Astrocyte of the spinal cord (primary cell): ENCODE data around the gene ADK.
A peak's percentile ranks its signal among the peaks of the same experiment; 100 is the strongest.

ENCODE experiments used
- DNase-seq: peaks from one replicate; pipeline ENCODE4 v3.0.0; 2011; ENCODE audit warnings: low read depth, low spot score
- H3K4me3 ChIP-seq: 2 replicates; pipeline ENCODE4 v1.5.1; 2011; ENCODE audit warnings: low read depth, mild to moderate bottlenecking, low read length, moderate library complexity
- in situ Hi-C: cut with HindIII; loops from 2 replicates; pipeline ENCODE4 v1.10.0; 2017; ENCODE audit warnings: low sequenced_read_pairs
- TF ChIP-seq, protein P1 (sequence below): IDR thresholded peaks from 2 replicates; pipeline ENCODE4 v1.5.1; 2012; ENCODE audit warnings: low read depth, mild to moderate bottlenecking, low read length, inconsistent platforms

Gene ADK

GRCh38 chr10:74415146-74415839 is 264.3 kb downstream of the ADK start:
- in situ Hi-C loops, result no loop called here
- TF ChIP-seq, protein P1, sequence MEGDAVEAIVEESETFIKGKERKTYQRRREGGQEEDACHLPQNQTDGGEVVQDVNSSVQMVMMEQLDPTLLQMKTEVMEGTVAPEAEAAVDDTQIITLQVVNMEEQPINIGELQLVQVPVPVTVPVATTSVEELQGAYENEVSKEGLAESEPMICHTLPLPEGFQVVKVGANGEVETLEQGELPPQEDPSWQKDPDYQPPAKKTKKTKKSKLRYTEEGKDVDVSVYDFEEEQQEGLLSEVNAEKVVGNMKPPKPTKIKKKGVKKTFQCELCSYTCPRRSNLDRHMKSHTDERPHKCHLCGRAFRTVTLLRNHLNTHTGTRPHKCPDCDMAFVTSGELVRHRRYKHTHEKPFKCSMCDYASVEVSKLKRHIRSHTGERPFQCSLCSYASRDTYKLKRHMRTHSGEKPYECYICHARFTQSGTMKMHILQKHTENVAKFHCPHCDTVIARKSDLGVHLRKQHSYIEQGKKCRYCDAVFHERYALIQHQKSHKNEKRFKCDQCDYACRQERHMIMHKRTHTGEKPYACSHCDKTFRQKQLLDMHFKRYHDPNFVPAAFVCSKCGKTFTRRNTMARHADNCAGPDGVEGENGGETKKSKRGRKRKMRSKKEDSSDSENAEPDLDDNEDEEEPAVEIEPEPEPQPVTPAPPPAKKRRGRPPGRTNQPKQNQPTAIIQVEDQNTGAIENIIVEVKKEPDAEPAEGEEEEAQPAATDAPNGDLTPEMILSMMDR, result no peak
- H3K4me3 ChIP-seq, result no peak overlapping the region
- no peak for DNase-seq

GRCh38 chr10:74417397-74417796 is 266.4 kb downstream of the ADK start:
- DNase-seq, result no peak
- no peak overlapping the region for H3K4me3 ChIP-seq
- TF ChIP-seq, protein P1, result no peak
- in situ Hi-C loops, result no loop called here

DNA sequence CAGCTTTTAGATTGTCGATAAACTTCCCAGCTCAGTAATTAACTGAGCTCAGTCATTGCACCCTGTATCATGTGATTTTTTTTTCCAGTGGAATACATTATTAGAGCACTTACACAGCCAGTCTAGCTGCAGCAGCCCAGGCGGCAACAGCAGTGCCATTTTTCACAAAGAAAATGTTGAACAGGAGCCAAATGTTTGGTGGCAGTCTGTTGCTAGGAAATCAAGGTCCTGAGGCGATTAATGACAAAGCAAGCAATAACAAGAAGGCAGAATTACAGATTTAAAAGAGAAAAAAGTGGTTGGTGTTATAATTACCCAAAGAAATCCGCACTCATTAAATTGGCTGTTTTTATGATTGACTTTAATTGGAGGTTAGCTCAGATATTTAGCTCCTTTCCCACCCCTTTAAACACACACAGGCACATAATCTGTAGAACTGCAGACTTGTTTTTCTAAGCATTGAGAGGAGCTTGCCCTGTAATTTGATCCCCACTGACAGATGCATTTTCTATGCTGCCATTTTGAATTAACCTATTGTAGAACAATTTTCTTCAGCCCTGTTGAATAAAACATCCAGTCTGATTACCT is 267.4 kb downstream of the ADK start:
- TF ChIP-seq, protein P1, result no peak
- in situ Hi-C loops, result no loop called here
- no peak overlapping the region for H3K4me3 ChIP-seq
- peak; percentile 40 for DNase-seq

GRCh38 chr10:74419491-74419951 is 268.5 kb downstream of the ADK start:
- H3K4me3 ChIP-seq, result no peak overlapping the region
- TF ChIP-seq, protein P1, result no peak
- DNase-seq, result no peak
- in situ Hi-C loops, result no loop called here

GRCh38 chr10:74419958-74420375 is 268.9 kb downstream of the ADK start:
- in situ Hi-C loops, result no loop called here
- DNase-seq, result peak; percentile 29
- H3K4me3 ChIP-seq, result no peak overlapping the region
- TF ChIP-seq, protein P1, result peak; percentile 45

GRCh38 chr10:74424565-74424964 is 273.5 kb downstream of the ADK start:
- DNase-seq, result no peak
- in situ Hi-C loops, result no loop called here
- TF ChIP-seq, protein P1, result no peak
- no peak overlapping the region for H3K4me3 ChIP-seq
